ENCODE results near the gene HSPE1.
A peak's percentile ranks its signal among the peaks of the same experiment; 100 is the strongest.
"Not testable (repeated sequence)": the region's sequence is repeated elsewhere in the genome, so short reads cannot be mapped to it uniquely, and the experiment has no call there.

Gene HSPE1

DNA sequence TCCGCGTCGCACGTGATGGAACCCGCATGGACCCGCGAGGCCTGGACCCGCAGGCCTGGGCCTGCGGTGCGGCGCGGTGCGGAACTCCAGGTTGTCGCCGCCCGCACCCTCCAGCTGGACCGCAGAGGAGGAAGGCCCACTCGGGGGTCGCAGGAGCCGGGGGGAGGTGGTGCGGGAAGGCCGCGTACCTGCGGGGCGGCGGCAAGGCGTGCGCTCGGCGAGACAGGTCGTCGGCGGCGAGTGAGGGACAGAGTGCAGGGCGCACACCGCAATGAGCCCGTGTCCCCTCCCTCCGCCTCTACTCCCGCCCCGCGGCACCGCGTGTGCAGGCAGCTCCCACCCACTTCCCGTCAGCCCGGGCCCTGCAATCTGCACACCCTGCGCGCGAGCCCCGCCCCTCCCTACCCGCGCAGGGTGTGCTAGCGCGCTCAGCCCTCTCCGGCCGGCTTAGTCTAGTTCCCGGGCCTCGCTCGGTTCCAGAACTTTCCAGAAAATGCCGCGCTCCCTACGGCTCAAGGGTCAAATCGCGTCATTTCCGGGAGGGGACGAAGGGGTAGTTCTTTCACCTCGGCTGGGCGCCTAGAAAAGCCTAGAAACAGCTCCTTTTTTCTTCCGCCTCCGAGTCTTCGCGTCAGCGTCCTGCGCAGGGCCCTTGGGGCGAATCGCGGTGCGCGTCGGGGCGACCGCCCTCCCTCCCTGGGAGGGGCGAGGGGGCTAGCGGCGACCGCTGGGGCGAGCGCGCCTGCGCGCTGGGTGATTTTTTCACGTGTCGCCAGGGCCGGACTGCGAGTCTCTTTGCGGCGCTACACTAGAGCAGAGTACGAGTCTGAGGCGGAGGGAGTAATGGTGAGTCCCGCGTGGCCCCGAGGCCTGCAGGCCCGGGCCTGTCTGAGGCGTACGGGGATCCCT lies at the start of gene HSPE1, which contains the start of gene HSPD1:
Gene HSPE1 (plus strand): TSS at position 786 of the 909 bp plus-strand sequence. CDS start 58 bp downstream, at position 844.
Gene HSPD1 (minus strand): TSS at position 247 of the 909 bp plus-strand sequence. CDS start 992 bp downstream, outside the sequence.
- ATAC-seq (replicated peaks; ENCODE audit: extremely low read depth, poor library complexity, severe bottlenecking) (peak; percentile 86), DNase-seq (ENCODE audit: low spot score in 2 of 2) (peak; percentile 90 to 95)
- Mint-ChIP-seq H3K36me3 (ENCODE audit: insufficient read depth) (peaks cover 66% of the 10 kb centered on the region), H3K4me3 (peak within 1 kb of the TSS; percentile 84), H3K9me3 (no peaks in the 10 kb centered on the region), H3K4me1 (peaks cover 45% of the 10 kb centered on the region), H3K27me3 (no peaks in the 10 kb centered on the region), H3K27ac (ENCODE audit: low read depth) (peak within 1 kb of the TSS; percentile 93)

GRCh38 chr2:197450465-197450864 lies 49.7 kb upstream of the HSPE1 start:
- no peak overlapping the region for H3K27ac Mint-ChIP-seq (ENCODE audit: low read depth)
- no peaks in the 10 kb centered on the region for H3K27me3 Mint-ChIP-seq
- no peaks in the 10 kb centered on the region for H3K9me3 Mint-ChIP-seq
- H3K4me1 Mint-ChIP-seq = peaks cover 25% of the 10 kb centered on the region
- H3K4me3 Mint-ChIP-seq = no peak overlapping the region
- no peak for ATAC-seq (replicated peaks; ENCODE audit: extremely low read depth, poor library complexity, severe bottlenecking)
- H3K36me3 Mint-ChIP-seq (ENCODE audit: insufficient read depth) = peaks cover 17% of the 10 kb centered on the region
- no peak for DNase-seq (ENCODE audit: low spot score in 2 of 2)

DNA sequence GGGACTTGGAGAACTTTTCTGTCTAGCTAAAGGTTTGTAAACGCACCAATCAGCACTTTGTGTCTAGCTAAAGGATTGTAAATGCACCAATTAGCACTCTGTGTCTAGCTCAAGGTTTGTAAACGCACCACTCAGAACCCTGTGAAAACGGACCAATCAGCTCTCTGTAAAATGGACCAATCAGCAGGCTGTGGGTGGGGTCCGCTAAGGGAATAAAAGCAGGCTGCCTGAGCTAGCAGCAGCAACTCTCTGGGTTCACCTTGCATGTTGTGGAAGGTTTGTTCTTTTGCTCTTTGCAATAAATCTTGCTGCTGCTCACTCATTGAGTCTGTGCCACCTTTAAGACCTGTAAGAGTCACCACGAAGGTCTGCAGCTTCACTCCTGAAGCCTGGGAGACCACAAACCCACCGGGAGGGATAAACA lies 49.2 kb upstream of the HSPE1 start:
- H3K27ac Mint-ChIP-seq (ENCODE audit: low read depth); H3K9me3 Mint-ChIP-seq; ATAC-seq (replicated peaks; ENCODE audit: extremely low read depth, poor library complexity, severe bottlenecking); H3K27me3 Mint-ChIP-seq; H3K4me3 Mint-ChIP-seq; DNase-seq (ENCODE audit: low spot score in 2 of 2): not testable (repeated sequence)
- peaks cover 30% of the 10 kb centered on the region for H3K4me1 Mint-ChIP-seq
- peaks cover 17% of the 10 kb centered on the region for H3K36me3 Mint-ChIP-seq (ENCODE audit: insufficient read depth)

DNA sequence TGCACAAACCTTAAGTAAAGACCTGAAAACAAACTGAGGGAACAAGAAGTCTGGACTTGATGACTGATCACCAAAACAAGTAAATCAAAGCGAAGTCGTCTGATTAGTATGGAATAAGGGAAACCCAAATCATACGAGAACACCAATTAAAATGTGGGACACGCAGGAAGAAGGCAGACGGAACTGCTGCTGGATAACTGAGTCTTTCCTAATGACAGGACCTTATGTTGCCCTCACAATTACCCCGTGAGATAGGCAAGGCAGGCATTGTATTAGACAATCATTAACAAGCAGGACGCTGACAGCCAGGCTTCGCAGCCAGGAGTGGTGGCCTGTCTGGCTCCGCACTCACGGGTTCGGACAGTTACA lies 47.4 kb upstream of the HSPE1 start:
- Mint-ChIP-seq H3K27ac (ENCODE audit: low read depth) (peak overlapping the region; percentile 100), H3K4me1 (peaks cover 39% of the 10 kb centered on the region), H3K4me3 (peak overlapping the region; percentile 99), H3K27me3 (no peaks in the 10 kb centered on the region), H3K9me3 (no peaks in the 10 kb centered on the region), H3K36me3 (ENCODE audit: insufficient read depth) (peaks cover 18% of the 10 kb centered on the region)
- no peak for DNase-seq (ENCODE audit: low spot score in 2 of 2)
- peak; percentile 12 for ATAC-seq (replicated peaks; ENCODE audit: extremely low read depth, poor library complexity, severe bottlenecking)

GRCh38 chr2:197453123-197453913 lies 46.9 kb upstream of the HSPE1 start, which contains the start of gene COQ10B:
Gene COQ10B, plus strand, starts transcription at chr2:197453552. Its CDS starts 9 bp downstream, at chr2:197453561.
- Mint-ChIP-seq H3K27me3 (no peaks in the 10 kb centered on the region), H3K4me3 (peak within 1 kb of the TSS; percentile 99), H3K9me3 (no peaks in the 10 kb centered on the region), H3K27ac (ENCODE audit: low read depth) (peak within 1 kb of the TSS; percentile 100), H3K4me1 (peaks cover 45% of the 10 kb centered on the region), H3K36me3 (ENCODE audit: insufficient read depth) (peaks cover 18% of the 10 kb centered on the region)
- DNase-seq (ENCODE audit: low spot score in 2 of 2) (peak; percentile 95 to 97), ATAC-seq (replicated peaks; ENCODE audit: extremely low read depth, poor library complexity, severe bottlenecking) (peak; percentile 90)

- no peak for ATAC-seq (replicated peaks; ENCODE audit: extremely low read depth, poor library complexity, severe bottlenecking)
- no peak for DNase-seq (ENCODE audit: low spot score in 2 of 2)
- Mint-ChIP-seq H3K27ac (ENCODE audit: low read depth) (peak overlapping the region; percentile 100), H3K4me1 (peaks cover 47% of the 10 kb centered on the region), H3K9me3 (no peaks in the 10 kb centered on the region), H3K4me3 (peak overlapping the region; percentile 99), H3K36me3 (ENCODE audit: insufficient read depth) (peaks cover 18% of the 10 kb centered on the region), H3K27me3 (no peaks in the 10 kb centered on the region)
These were observed 46.2 kb upstream of the HSPE1 start for GRCh38 chr2:197453914-197454398.

DNA sequence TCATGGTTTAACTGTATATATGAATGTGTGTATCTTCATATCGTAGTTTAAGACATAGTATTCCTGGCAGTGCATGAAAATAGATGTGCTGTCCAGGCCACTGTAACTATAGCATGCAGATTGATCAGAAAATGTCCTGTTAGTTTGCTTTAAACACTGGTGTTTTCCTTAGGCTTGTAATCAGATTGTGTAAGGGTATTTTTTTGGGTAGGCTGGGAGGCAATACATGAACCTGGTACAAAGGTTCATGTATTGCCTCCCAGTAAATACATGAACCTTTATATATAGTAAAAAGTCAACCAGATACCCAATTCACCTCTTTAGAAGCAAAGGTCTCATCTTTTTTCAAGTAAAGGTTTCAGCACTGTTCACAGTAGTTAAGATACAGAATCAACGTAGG lies 45.3 kb upstream of the HSPE1 start:
- ATAC-seq (replicated peaks; ENCODE audit: extremely low read depth, poor library complexity, severe bottlenecking) (no peak), DNase-seq (ENCODE audit: low spot score in 2 of 2) (no peak)
- Mint-ChIP-seq H3K4me1 (peaks cover 47% of the 10 kb centered on the region), H3K36me3 (ENCODE audit: insufficient read depth) (peaks cover 23% of the 10 kb centered on the region), H3K27ac (ENCODE audit: low read depth) (no peak overlapping the region), H3K27me3 (no peaks in the 10 kb centered on the region), H3K4me3 (peak overlapping the region; percentile 99), H3K9me3 (no peaks in the 10 kb centered on the region)

GRCh38 chr2:197455428-197455827 lies 44.8 kb upstream of the HSPE1 start:
- H3K4me1 Mint-ChIP-seq = peaks cover 47% of the 10 kb centered on the region
- no peaks in the 10 kb centered on the region for H3K9me3 Mint-ChIP-seq
- peaks cover 28% of the 10 kb centered on the region for H3K36me3 Mint-ChIP-seq (ENCODE audit: insufficient read depth)
- DNase-seq (ENCODE audit: low spot score in 2 of 2) (no peak), ATAC-seq (replicated peaks; ENCODE audit: extremely low read depth, poor library complexity, severe bottlenecking) (no peak)
- H3K27ac Mint-ChIP-seq (ENCODE audit: low read depth) = no peak overlapping the region
- H3K27me3 Mint-ChIP-seq = no peaks in the 10 kb centered on the region
- peak overlapping the region; percentile 99 for H3K4me3 Mint-ChIP-seq

- H3K27ac Mint-ChIP-seq (ENCODE audit: low read depth) = no peak overlapping the region
- H3K36me3 Mint-ChIP-seq (ENCODE audit: insufficient read depth) = peaks cover 51% of the 10 kb centered on the region
- H3K9me3 Mint-ChIP-seq = no peaks in the 10 kb centered on the region
- ATAC-seq (replicated peaks; ENCODE audit: extremely low read depth, poor library complexity, severe bottlenecking) (no peak), DNase-seq (ENCODE audit: low spot score in 2 of 2) (no peak)
- H3K4me3 Mint-ChIP-seq = no peak overlapping the region
- peaks cover 26% of the 10 kb centered on the region for H3K4me1 Mint-ChIP-seq
- H3K27me3 Mint-ChIP-seq = no peaks in the 10 kb centered on the region
These were observed 39.5 kb upstream of the HSPE1 start for GRCh38 chr2:197460649-197461048.

DNA sequence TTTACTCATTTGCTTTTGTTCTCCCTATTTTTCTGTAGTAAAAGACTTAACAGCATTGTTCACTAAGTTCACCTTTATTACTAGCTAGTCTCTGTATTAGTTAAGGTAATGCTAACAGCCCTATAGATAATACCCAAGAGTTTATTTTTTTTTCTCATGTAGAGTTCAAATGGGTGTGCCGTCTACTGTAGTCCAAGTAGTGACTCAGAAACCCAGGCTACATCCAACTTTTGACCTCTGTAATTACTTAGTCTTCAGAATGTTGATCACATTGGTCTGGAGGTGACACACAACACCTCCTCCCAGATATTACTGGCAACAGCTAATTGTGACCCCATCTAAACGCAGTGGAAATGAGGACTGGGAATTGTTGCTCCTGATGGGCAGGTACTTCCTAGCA lies 39.1 kb upstream of the HSPE1 start:
- DNase-seq (ENCODE audit: low spot score in 2 of 2) = no peak
- Mint-ChIP-seq H3K4me1 (peaks cover 24% of the 10 kb centered on the region), H3K27ac (ENCODE audit: low read depth) (no peak overlapping the region), H3K36me3 (ENCODE audit: insufficient read depth) (peaks cover 55% of the 10 kb centered on the region), H3K4me3 (no peak overlapping the region), H3K9me3 (no peaks in the 10 kb centered on the region), H3K27me3 (no peaks in the 10 kb centered on the region)
- ATAC-seq (replicated peaks; ENCODE audit: extremely low read depth, poor library complexity, severe bottlenecking) = no peak

GRCh38 chr2:197464175-197464574 lies 36.0 kb upstream of the HSPE1 start:
- DNase-seq (ENCODE audit: low spot score in 2 of 2) = no peak
- peaks cover 72% of the 10 kb centered on the region for H3K36me3 Mint-ChIP-seq (ENCODE audit: insufficient read depth)
- H3K9me3 Mint-ChIP-seq = no peaks in the 10 kb centered on the region
- no peak overlapping the region for H3K27ac Mint-ChIP-seq (ENCODE audit: low read depth)
- H3K4me1 Mint-ChIP-seq = peaks cover 12% of the 10 kb centered on the region
- no peaks in the 10 kb centered on the region for H3K27me3 Mint-ChIP-seq
- H3K4me3 Mint-ChIP-seq = no peak overlapping the region
- no peak for ATAC-seq (replicated peaks; ENCODE audit: extremely low read depth, poor library complexity, severe bottlenecking)

DNA sequence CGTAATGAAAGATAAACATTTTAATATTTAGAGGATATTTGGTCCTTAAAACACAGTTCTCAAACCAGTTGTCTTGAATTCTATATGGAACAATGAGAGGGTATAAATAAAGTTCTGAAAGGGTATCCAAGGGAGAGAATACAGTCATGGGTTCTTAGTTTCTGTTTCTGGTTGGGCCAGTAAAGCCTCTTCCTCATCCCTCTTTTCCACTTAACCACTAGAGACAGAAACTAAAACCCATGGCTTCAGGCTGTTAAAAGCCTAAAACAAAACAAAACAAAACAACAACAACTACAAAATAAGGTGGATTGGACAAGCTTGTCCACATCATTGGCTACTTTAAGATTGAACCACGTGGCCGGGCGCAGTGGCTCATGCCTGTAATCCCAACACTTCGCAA lies 28.0 kb upstream of the HSPE1 start:
- DNase-seq (ENCODE audit: low spot score in 2 of 2) = no peak
- Mint-ChIP-seq H3K9me3 (no peaks in the 10 kb centered on the region), H3K27me3 (no peaks in the 10 kb centered on the region), H3K27ac (ENCODE audit: low read depth) (no peak overlapping the region), H3K4me3 (no peak overlapping the region), H3K4me1 (peaks cover 6% of the 10 kb centered on the region), H3K36me3 (ENCODE audit: insufficient read depth) (peaks cover 71% of the 10 kb centered on the region)
- ATAC-seq (replicated peaks; ENCODE audit: extremely low read depth, poor library complexity, severe bottlenecking) = no peak

Measured in central memory CD8-positive, alpha-beta T cell (primary cell).